ENCODE measurements around the gene YWHAE.

Gene YWHAE

DNA sequence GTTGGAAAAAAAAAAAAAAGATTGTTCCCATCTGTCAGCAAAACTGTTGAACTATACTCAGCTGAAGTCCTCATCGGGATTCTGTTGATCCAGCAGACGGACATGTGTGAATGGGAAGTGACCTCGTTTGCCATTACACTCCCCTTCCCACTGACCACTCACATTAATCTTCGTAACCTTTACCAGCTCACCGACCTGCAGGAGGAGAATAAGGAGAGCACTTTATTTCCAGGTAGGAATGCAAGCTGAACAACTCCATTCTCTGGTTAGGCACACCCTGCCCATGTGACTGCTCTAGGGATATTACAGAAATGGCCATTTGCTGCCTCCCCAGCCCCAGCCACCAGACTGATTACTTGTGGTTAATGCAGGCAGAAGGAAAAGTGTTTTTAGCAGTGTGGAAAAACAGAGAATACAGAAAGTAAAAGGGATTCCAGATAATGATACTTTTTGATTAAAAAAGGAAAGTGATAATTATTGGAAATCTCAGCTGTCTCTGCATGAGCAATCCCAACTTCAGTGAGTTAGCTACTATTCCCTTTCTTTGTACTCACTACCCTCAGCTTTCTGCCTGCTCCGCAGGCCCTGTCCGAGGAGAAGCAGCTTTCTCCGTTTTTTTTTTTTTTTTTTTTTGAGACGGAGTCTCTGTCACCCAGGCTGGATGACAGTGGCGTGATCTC lies 23.6 kb upstream of the YWHAE start:
- Histone ChIP-seq H3K27ac (replicated peaks; ENCODE audit: low read length) (no peak overlapping the region), H3K36me3 (replicated peaks in 1 of 2; ENCODE audit: control insufficient read depth in 2 of 2, insufficient read depth in 2 of 2, low read length in 2 of 2) (peaks cover 25 to 77% of the 10 kb centered on the region in 2 donors), H2AK5ac (ENCODE audit: low read depth, low read length) (no peak overlapping the region)

GRCh38 chr17:1422885-1423284 lies 22.9 kb upstream of the YWHAE start:
- Histone ChIP-seq H2BK120ac (ENCODE audit: low read depth, low read length) (no peak overlapping the region), H3K4me3 (ENCODE audit: low read length in 2 of 2) (no peak overlapping the region), H3K4me1 (ENCODE audit: control insufficient read depth in 2 of 2, insufficient read depth in 1 of 2, low read depth in 1 of 2, low read length in 2 of 2) (peaks cover 0 to 3% of the 10 kb centered on the region in 2 donors), H2BK5ac (ENCODE audit: low read length) (no peak overlapping the region), H3K23ac (ENCODE audit: low read depth, low read length, poor library complexity) (no peak overlapping the region), H3K27me3 (ENCODE audit: control insufficient read depth in 3 of 3, insufficient read depth in 3 of 3, low read depth in 1 of 3, low read length in 3 of 3) (no peaks in the 10 kb centered on the region), H3K14ac (ENCODE audit: low read length) (no peak overlapping the region), H3K36me3 (replicated peaks in 1 of 2; ENCODE audit: control insufficient read depth in 2 of 2, insufficient read depth in 2 of 2, low read length in 2 of 2) (peaks cover 25 to 76% of the 10 kb centered on the region in 2 donors), H2BK15ac (ENCODE audit: low read length) (no peak overlapping the region), H3K79me1 (ENCODE audit: low read depth, low read length) (peaks cover 5% of the 10 kb centered on the region), H2AFZ (ENCODE audit: low read length) (no peak overlapping the region), H3K9ac (ENCODE audit: low read depth, low read length, poor library complexity) (no peak overlapping the region), H3K4me2 (ENCODE audit: insufficient read depth, low read length, poor library complexity, severe bottlenecking) (no peak overlapping the region), H2AK5ac (ENCODE audit: low read depth, low read length) (no peak overlapping the region), H3K27ac (replicated peaks; ENCODE audit: low read length) (no peak overlapping the region), H4K8ac (ENCODE audit: low read depth, low read length) (no peak overlapping the region), H2BK12ac (ENCODE audit: low read length) (no peak overlapping the region), H3K4ac (ENCODE audit: low read length) (no peak overlapping the region), H4K91ac (ENCODE audit: low read depth, low read length, poor library complexity) (no peak overlapping the region), H3K18ac (ENCODE audit: low read length) (no peak overlapping the region), H3K9me3 (replicated peaks in 1 of 2; ENCODE audit: control insufficient read depth in 2 of 2, insufficient read depth in 1 of 2, low read depth in 1 of 2, low read length in 2 of 2) (peaks cover 0 to 2% of the 10 kb centered on the region in 2 donors)
- no peak for DNase-seq (ENCODE audit: low spot score)
- WGBS, 2 donors (ENCODE audit: extremely low coverage in 2 of 2, insufficient read length in 2 of 2, insufficient replicate concordance in 1 of 2): no CpG with 5 or more reads among the region's 7 CpGs

More for the DNA sequence above, 23.6 kb upstream of the YWHAE start:
- Histone ChIP-seq H3K4ac (ENCODE audit: low read length) (no peak overlapping the region), H3K9ac (ENCODE audit: low read depth, low read length, poor library complexity) (no peak overlapping the region), H3K9me3 (replicated peaks in 1 of 2; ENCODE audit: control insufficient read depth in 2 of 2, insufficient read depth in 1 of 2, low read depth in 1 of 2, low read length in 2 of 2) (peaks cover 0 to 2% of the 10 kb centered on the region in 2 donors), H3K4me2 (ENCODE audit: insufficient read depth, low read length, poor library complexity, severe bottlenecking) (no peak overlapping the region), H2BK12ac (ENCODE audit: low read length) (no peak overlapping the region), H2AFZ (ENCODE audit: low read length) (no peak overlapping the region), H2BK5ac (ENCODE audit: low read length) (no peak overlapping the region), H3K79me1 (ENCODE audit: low read depth, low read length) (peaks cover 5% of the 10 kb centered on the region), H3K4me3 (ENCODE audit: low read length in 2 of 2) (no peak overlapping the region), H3K18ac (ENCODE audit: low read length) (no peak overlapping the region), H2BK15ac (ENCODE audit: low read length) (no peak overlapping the region), H2BK120ac (ENCODE audit: low read depth, low read length) (no peak overlapping the region), H3K27me3 (ENCODE audit: control insufficient read depth in 3 of 3, insufficient read depth in 3 of 3, low read depth in 1 of 3, low read length in 3 of 3) (no peaks in the 10 kb centered on the region), H3K4me1 (ENCODE audit: control insufficient read depth in 2 of 2, insufficient read depth in 1 of 2, low read depth in 1 of 2, low read length in 2 of 2) (peaks cover 0 to 3% of the 10 kb centered on the region in 2 donors), H4K8ac (ENCODE audit: low read depth, low read length) (no peak overlapping the region), H3K23ac (ENCODE audit: low read depth, low read length, poor library complexity) (no peak overlapping the region), H3K14ac (ENCODE audit: low read length) (no peak overlapping the region), H4K91ac (ENCODE audit: low read depth, low read length, poor library complexity) (no peak overlapping the region)
- no peak for DNase-seq (ENCODE audit: low spot score)
- WGBS, 2 donors (ENCODE audit: extremely low coverage in 2 of 2, insufficient read length in 2 of 2, insufficient replicate concordance in 1 of 2): no CpG with 5 or more reads among the region's 10 CpGs

- no peak overlapping the region for H4K91ac ChIP-seq (ENCODE audit: low read depth, low read length, poor library complexity)
- H3K36me3 ChIP-seq (replicated peaks in 1 of 2; ENCODE audit: control insufficient read depth in 2 of 2, insufficient read depth in 2 of 2, low read length in 2 of 2): peaks cover 25 to 73% of the 10 kb centered on the region in 2 donors
- no peak overlapping the region for H2BK12ac ChIP-seq (ENCODE audit: low read length)
- peak overlapping the region in 1 of 2 donors; percentile 8 for H3K4me3 ChIP-seq (ENCODE audit: low read length in 2 of 2)
- no peak overlapping the region for H3K4ac ChIP-seq (ENCODE audit: low read length)
- no peak overlapping the region for H3K9ac ChIP-seq (ENCODE audit: low read depth, low read length, poor library complexity)
- H3K14ac ChIP-seq (ENCODE audit: low read length): no peak overlapping the region
- no peak overlapping the region for H3K18ac ChIP-seq (ENCODE audit: low read length)
- no peak overlapping the region for H4K8ac ChIP-seq (ENCODE audit: low read depth, low read length)
- H2BK5ac ChIP-seq (ENCODE audit: low read length): no peak overlapping the region
- no peak overlapping the region for H2BK15ac ChIP-seq (ENCODE audit: low read length)
- H3K4me1 ChIP-seq (ENCODE audit: control insufficient read depth in 2 of 2, insufficient read depth in 1 of 2, low read depth in 1 of 2, low read length in 2 of 2): peaks cover 0 to 3% of the 10 kb centered on the region in 2 donors
- no peaks in the 10 kb centered on the region for H3K27me3 ChIP-seq (ENCODE audit: control insufficient read depth in 3 of 3, insufficient read depth in 3 of 3, low read depth in 1 of 3, low read length in 3 of 3)
- peaks cover 5% of the 10 kb centered on the region for H3K79me1 ChIP-seq (ENCODE audit: low read depth, low read length)
- H2AFZ ChIP-seq (ENCODE audit: low read length): no peak overlapping the region
- H2AK5ac ChIP-seq (ENCODE audit: low read depth, low read length): no peak overlapping the region
- peaks cover 0 to 2% of the 10 kb centered on the region in 2 donors for H3K9me3 ChIP-seq (replicated peaks in 1 of 2; ENCODE audit: control insufficient read depth in 2 of 2, insufficient read depth in 1 of 2, low read depth in 1 of 2, low read length in 2 of 2)
- no peak overlapping the region for H2BK120ac ChIP-seq (ENCODE audit: low read depth, low read length)
- no CpG with 5 or more reads among the region's 11 CpGs for WGBS, 2 donors (ENCODE audit: extremely low coverage in 2 of 2, insufficient read length in 2 of 2, insufficient replicate concordance in 1 of 2)
- DNase-seq (ENCODE audit: low spot score): no peak
- H3K27ac ChIP-seq (replicated peaks; ENCODE audit: low read length): no peak overlapping the region
- no peak overlapping the region for H3K23ac ChIP-seq (ENCODE audit: low read depth, low read length, poor library complexity)
- no peak overlapping the region for H3K4me2 ChIP-seq (ENCODE audit: insufficient read depth, low read length, poor library complexity, severe bottlenecking)
Measured at GRCh38 chr17:1421470-1421869, 21.4 kb upstream of the YWHAE start.

DNA sequence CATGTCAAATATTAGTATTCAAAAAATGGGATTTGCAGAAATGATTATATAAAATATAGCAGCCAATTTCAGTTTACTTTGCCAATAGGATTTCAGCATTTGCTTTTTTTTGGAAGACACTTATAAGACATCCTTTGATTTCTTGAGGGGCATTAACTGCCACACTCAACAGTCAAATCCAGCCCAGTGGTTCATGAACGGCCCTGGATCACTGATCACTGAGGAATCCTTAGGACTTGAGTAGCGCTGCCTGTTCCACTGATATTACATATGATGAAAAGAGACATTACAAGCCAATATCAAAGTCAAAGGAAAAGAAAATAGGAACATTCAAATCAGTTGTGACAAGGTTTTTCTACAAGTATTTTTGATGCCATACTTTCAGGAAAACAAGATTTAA lies 21.0 kb upstream of the YWHAE start:
- Histone ChIP-seq H3K36me3 (replicated peaks in 1 of 2; ENCODE audit: control insufficient read depth in 2 of 2, insufficient read depth in 2 of 2, low read length in 2 of 2) (peaks cover 22 to 69% of the 10 kb centered on the region in 2 donors), H3K9me3 (replicated peaks in 1 of 2; ENCODE audit: control insufficient read depth in 2 of 2, insufficient read depth in 1 of 2, low read depth in 1 of 2, low read length in 2 of 2) (no peaks in the 10 kb centered on the region), H4K8ac (ENCODE audit: low read depth, low read length) (no peak overlapping the region), H3K79me1 (ENCODE audit: low read depth, low read length) (peaks cover 4% of the 10 kb centered on the region), H3K4ac (ENCODE audit: low read length) (no peak overlapping the region), H4K91ac (ENCODE audit: low read depth, low read length, poor library complexity) (no peak overlapping the region), H2AK5ac (ENCODE audit: low read depth, low read length) (no peak overlapping the region), H3K4me3 (ENCODE audit: low read length in 2 of 2) (no peak overlapping the region), H2BK15ac (ENCODE audit: low read length) (no peak overlapping the region), H3K27me3 (ENCODE audit: control insufficient read depth in 3 of 3, insufficient read depth in 3 of 3, low read depth in 1 of 3, low read length in 3 of 3) (no peaks in the 10 kb centered on the region), H3K14ac (ENCODE audit: low read length) (no peak overlapping the region), H3K4me1 (ENCODE audit: control insufficient read depth in 2 of 2, insufficient read depth in 1 of 2, low read depth in 1 of 2, low read length in 2 of 2) (peaks cover 0 to 3% of the 10 kb centered on the region in 2 donors), H2BK5ac (ENCODE audit: low read length) (no peak overlapping the region), H3K9ac (ENCODE audit: low read depth, low read length, poor library complexity) (no peak overlapping the region), H3K27ac (replicated peaks; ENCODE audit: low read length) (no peak overlapping the region), H3K4me2 (ENCODE audit: insufficient read depth, low read length, poor library complexity, severe bottlenecking) (no peak overlapping the region), H3K23ac (ENCODE audit: low read depth, low read length, poor library complexity) (no peak overlapping the region), H2BK12ac (ENCODE audit: low read length) (no peak overlapping the region), H2BK120ac (ENCODE audit: low read depth, low read length) (no peak overlapping the region), H3K18ac (ENCODE audit: low read length) (no peak overlapping the region), H2AFZ (ENCODE audit: low read length) (no peak overlapping the region)
- DNase-seq (ENCODE audit: low spot score): no peak
- no CpG with 5 or more reads among the region's 2 CpGs for WGBS, 2 donors (ENCODE audit: extremely low coverage in 2 of 2, insufficient read length in 2 of 2, insufficient replicate concordance in 1 of 2)

Data from neuronal stem cell (in vitro differentiated cells).